ENCODE data around the gene NTNG1. TPM values are rescaled to one million over a fixed set of nuclear protein-coding genes. Genes with fewer than 3 reads are reported as not detected.
"Not testable (repeated sequence)": the region's sequence is repeated elsewhere in the genome, so short reads cannot be mapped to it uniquely, and the experiment has no call there.

NTNG1 gene
- 17.5 TPM for total RNA-seq

DNA sequence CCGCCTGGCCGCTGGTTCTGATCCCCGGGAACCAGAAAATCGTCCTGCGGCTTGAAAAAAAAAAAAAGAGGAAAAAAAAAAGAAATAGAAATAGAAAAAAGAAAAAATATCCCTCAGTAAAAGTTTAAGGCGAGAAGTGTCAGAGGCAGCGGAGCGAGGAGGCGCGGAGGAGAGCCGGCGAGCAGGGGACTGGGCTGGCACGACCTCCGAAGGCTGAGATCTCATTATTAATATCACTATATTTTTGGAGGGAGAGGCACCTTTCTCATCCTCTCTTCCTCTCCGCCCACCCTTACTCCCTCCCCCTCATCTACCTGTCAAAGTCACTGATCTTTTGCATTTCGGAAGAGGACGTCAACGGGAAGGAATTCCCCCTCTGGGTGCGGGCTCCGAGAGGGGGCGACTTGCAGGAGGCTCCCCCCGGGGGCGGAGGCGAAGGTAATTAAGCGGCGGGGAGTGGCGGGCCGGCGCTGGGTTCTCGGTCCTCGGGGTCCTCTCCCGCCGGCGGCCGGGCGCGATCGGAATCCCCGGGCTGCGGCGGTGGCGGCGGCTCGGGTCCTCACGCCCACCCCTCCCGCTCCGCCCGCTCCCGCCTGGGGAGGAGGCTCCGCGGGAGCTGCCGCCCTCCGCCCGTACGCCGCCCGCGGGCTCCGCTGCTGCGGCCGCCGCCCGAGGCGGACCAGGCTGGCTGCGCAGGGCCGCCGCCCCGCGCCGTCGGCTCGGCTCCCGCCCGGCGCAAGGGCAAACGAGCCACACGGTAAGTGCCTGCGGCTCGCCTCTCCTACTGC is at the start of gene NTNG1:
NTNG1 (plus strand) TSS at position 337 of the 788 bp plus-strand sequence.
- FAIRE-seq, result no peak
- peak; percentile 18 to 29 for DNase-seq (ENCODE audit: low spot score in 2 of 2)

DNA sequence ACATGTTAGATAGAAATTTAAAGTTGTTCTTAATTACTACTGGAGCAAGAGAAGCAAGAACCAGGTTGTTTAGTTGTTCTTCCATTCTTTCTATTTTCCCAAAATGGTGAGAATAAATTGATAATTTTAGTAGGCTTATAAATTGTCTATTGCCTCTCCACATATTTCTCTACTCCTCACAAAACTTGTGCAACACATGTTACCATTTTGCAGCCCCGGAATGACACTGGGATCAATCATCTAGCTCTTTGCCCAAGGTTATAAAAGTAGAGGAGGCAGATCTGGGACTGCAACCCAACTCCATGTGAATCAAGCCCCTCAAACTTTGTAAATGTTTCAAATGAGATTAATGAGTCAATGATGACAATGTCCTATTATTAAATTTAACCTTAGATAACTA is 49.4 kb upstream of the NTNG1 start:
- no peak for FAIRE-seq
- DNase-seq (ENCODE audit: low spot score in 2 of 2), result no peak

DNA sequence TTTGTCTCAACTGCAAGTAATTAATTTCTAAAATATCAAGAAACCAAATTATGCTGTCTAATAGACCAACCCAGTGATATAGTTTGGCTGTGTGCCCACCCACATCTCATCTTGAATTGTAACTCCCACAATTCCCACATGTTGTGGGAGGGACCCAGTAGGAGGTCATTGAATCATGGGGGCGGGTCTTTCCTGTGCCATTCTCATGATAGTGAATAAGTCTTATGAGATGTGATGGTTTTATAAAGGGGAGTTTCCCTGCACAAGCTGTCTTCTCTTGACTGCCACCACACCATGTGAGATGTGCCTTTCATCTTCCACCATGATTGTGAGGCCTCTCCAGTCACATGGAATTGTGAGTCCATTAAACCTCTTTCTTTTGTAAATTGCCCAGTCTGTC is 47.4 kb upstream of the NTNG1 start:
- not testable (repeated sequence) for FAIRE-seq; DNase-seq (ENCODE audit: low spot score in 2 of 2)

DNA sequence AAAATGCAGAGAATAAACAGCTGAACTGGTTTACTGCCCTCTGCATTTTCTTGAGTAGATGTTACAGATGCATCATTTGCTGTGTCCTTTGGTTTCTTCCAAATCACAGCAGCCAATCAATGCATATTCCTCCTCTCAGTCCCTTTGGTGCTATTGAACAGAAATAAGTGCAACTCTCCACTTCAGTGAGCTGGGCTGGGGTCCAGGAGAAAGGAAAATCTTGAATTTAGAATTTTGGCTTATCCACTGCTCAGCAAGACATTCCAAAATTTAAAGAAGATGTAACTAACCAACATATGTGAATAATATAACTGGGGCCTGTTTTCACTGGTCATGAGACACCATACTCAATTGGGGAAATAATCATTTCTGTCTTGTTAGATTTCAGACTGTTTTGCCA is 45.2 kb upstream of the NTNG1 start:
- DNase-seq (ENCODE audit: low spot score in 2 of 2) (no peak), FAIRE-seq (no peak)

DNA sequence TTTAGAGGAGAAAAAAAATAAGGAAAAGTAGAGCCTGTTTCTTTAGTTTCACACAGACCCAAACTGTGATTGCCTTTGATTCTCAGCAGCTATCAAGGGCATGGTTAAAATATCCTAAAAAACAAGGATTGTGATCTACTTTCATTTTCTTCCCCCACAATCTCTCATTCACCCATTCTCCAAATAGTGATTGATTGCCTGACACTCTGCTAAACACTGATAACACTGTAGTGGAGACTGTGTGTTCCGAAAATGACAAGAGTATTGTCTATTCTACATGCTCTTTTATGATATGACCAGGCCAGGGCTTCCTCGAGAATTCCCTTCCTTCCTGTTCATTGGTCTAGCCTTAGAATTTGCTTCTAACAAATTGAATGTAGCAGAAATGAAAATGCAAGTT is 44.1 kb upstream of the NTNG1 start:
- DNase-seq (ENCODE audit: low spot score in 2 of 2), result no peak
- FAIRE-seq, result no peak

DNA sequence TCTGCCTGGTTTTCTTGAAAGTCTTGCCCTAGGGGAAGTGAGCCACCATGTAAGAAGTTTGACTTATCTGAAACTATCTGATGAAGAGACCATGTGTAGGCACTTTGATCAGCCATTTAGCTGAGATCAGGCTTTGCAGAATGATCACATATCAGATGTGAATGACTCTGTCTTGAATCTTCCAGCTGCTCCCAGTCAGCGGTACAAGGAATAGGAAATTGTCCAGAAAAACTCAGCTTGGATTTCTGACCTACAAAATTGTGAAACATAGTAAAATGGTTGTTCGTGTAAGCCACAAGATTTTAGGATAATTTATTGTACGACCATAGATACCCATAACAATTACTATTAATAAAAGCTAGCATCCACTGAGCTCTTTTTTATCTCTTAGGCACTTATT is 41.9 kb upstream of the NTNG1 start:
- FAIRE-seq (no peak), DNase-seq (ENCODE audit: low spot score in 2 of 2) (no peak)

DNA sequence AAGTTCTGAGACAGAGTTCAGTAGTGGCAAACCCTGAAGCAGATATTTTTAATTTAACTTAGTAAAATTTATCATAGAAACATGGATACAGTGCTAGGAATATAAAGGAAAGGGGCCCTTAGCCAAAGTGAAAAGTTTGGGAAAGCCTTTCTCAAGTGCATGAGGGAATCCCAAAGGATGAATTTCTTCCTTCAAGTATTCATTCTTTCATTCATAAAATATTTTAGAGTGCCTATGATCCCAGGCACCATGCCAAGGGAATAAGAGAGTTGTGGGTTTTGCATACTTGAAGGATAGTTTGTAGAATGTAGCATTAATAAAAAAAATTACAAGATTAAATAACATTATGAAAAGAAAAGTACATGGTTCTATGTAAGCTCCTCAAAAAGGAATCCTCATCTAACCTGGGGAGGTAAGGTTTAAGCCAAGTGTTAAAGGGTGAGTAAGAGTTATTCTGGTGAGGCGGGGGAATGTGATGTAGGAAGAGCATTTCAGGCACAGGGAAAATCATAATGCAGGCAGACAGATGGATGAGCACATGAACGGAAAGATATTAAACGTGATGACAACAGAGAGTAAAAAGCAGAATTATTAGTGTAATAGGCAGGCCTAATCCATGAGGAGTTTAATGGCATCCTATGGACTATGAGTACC is 40.4 kb upstream of the NTNG1 start:
- no peak for FAIRE-seq
- DNase-seq (ENCODE audit: low spot score in 2 of 2), result no peak

DNA sequence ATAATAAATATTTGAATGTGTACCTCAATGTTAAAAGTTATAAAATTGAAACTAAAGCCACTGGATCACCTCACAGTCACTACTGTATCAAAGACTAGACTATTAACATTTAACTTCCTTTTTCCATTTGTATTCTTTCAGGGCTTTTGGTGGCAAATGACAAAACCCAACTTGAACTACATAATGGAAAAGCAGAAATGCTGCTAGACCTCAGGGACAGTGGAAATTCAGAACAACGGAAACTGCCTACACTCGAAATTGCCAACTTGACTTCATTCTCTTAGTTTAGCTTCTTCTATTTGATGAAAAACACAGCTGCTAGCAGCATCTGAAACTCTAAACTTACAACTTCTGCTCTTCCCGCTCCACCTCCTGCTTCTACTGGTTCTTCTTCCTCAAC is 34.9 kb upstream of the NTNG1 start:
- DNase-seq (ENCODE audit: low spot score in 2 of 2), result no peak
- FAIRE-seq, result no peak

DNA sequence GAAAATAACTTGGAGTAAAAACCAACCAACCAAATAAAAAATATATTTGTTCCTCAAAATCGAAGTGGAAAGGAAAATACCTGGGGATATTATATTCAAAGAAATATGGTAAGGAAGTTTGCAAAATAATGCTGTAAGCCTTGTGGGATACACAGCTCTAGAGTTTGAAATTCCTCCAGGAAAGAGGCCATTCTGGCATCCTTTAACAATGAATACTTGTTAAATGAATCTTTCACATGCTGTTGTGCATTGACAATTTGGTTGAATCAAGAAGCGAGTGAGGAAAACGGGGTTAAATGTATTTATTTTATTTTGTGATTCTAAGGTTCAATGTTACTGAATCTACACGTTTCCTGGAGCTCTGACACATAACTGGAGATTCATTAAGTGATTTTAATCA is 30.5 kb upstream of the NTNG1 start:
- FAIRE-seq (no peak), DNase-seq (ENCODE audit: low spot score in 2 of 2) (no peak)

DNA sequence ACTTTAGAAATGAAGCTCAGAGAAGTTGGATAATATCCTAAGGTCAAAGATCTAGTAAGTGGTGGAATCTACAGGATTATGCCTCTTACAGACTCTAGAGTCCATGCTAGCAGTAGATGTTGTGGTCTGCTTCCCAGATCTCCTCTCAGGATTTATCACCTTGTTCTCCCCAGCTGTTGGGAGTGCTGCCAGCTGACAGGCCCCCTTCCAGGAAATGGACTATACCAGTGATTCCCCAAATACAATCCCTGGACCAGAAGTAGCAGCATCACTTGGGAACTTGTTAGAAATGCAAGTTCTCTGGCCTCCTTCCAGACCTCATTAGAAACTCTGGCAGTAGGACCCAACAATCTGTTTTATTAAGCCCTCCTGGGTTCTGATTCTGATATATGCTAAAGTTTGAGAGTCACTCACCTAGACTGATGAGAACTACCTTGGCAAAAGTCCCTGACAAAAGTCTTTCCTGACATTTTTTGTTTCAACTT is 24.5 kb upstream of the NTNG1 start:
- no peak for FAIRE-seq

DNA sequence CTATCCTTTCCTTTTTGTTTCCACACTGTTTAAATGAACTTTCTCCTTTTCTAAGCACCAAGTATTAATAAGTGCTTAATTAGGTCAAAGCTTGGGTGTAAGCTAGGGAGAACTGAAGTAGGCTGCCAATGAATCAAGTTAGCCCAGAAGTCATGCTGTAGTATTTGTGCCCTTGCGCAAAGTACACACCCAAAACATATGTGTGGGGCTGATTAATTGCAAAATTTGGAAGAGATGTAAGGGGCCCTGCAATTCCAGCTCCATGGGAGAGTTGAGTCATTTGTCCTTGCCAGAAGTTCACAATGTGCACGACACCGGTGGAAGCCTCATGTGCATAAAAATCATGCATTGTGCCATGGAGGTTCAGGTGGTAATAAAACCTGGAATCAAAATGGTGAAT is 18.6 kb upstream of the NTNG1 start:
- FAIRE-seq (no peak), DNase-seq (ENCODE audit: low spot score in 2 of 2) (no peak)

More for the DNA sequence above, 24.5 kb upstream of the NTNG1 start:
- DNase-seq (ENCODE audit: low spot score in 2 of 2), result no peak

DNA sequence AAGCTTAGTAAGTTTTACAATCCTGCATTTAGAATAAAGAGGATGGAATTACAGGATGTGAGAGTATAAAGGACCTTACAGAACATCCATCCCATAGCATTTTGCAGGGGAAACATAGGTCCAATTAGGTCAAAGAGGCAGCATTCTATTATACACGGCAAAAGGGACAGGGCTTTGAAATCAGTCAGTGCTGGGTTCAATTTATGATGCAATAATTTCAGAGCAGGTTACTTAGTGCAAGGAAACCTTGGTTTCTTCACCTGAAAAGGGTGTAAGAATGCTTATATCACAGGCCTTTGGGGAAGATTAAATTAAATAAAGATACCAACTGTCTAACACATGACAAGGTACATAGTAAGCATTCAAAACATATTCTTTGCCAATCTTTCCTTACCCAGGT is 17.1 kb upstream of the NTNG1 start:
- FAIRE-seq, result no peak
- no peak for DNase-seq (ENCODE audit: low spot score in 2 of 2)

DNA sequence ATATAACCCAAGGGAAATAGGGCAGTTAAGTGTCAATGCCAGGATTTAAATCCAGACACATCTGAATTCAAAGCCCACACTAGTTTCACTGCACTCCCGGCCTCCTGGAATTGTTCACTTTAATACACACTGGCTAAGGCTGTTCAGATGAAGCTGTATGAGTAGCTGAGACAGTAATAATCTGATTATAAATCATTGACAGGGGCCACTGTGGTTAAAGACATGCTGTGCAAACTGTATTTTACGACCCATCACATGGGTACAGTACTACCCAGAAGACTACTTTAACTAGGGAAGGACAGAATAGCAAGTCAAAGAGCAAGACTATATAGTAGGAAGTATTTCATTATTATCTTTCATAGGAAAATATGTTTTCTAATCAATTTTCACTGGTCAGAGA is 16.1 kb upstream of the NTNG1 start:
- DNase-seq (ENCODE audit: low spot score in 2 of 2), result no peak
- FAIRE-seq, result no peak

DNA sequence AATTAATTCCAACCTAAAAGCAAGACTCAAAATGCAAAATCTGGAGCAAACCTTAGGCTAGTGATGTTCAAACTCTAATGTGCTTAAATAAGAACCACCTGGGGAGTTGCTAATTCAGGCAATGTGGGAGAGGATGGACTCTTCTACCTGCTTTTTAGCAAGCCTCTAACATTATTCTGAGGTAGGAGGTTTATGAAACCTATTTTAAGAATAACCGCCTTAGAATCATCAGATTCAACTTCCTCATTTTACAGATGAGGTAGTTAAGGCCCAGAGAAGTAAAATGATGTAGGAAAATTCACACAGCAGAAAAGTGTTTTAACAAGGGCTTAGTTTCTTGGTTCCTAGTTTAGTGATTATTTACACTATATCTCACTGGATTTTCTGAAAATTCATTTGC is 8.6 kb upstream of the NTNG1 start:
- no peak for FAIRE-seq
- no peak for DNase-seq (ENCODE audit: low spot score in 2 of 2)

DNA sequence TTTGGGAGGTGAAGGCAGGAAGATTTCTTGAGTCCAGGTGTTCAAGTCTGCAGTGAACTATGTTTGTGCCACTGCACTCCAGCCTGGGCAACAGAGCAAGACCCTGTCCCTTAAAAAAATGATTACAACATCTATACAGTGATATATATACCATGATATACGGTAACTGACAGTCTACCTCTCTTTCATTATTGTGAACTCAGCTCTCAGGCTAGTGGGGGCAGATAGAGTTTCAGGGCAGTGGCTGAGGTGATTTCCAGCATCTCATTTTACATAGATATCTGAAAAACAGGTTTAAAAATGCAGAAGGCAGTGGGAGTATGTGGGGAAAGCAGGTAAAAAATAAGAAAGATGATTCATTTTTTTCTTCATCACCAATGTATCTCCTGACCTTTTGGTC is 8.1 kb upstream of the NTNG1 start:
- no peak for DNase-seq (ENCODE audit: low spot score in 2 of 2)
- FAIRE-seq, result no peak

DNA sequence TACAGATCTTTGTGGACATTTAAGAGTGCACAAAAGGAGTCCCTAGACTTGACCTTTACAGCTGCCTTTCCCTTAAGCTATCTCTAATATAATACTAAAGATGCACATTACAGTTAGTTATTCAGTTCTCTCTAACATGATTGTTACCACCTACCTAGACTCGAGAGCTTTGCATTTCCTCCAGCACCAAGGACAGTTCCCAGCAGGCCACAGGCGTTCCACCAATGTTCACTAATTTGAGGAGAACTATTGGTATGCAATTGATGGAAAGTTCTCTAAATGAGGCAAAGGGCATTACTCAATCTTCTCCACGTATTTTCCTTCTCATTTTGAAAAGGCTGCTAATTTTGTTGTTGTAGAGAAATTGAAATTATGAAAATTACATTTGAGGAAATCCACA is 5.4 kb upstream of the NTNG1 start:
- FAIRE-seq (no peak), DNase-seq (ENCODE audit: low spot score in 2 of 2) (no peak)

DNA sequence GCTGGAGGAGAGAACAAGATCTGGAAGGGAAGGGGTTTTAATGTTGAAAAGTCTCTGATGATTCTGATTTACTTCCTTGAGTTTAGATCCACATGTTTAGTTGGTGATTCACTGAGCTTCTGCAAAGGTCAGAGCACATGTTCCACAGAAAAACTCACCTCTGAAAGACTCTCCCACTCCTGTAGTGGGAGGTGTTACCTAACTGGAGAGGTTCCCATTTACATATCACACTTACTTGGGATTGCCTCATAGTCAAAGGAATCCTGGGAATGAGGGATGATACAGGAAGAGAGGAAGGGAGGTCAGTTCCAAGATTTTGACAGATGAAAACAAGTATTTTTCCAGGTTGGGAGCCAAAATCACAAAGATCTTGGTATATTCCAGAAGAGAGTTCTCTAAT is 2.7 kb upstream of the NTNG1 start:
- no peak for DNase-seq (ENCODE audit: low spot score in 2 of 2)
- no peak for FAIRE-seq

DNA sequence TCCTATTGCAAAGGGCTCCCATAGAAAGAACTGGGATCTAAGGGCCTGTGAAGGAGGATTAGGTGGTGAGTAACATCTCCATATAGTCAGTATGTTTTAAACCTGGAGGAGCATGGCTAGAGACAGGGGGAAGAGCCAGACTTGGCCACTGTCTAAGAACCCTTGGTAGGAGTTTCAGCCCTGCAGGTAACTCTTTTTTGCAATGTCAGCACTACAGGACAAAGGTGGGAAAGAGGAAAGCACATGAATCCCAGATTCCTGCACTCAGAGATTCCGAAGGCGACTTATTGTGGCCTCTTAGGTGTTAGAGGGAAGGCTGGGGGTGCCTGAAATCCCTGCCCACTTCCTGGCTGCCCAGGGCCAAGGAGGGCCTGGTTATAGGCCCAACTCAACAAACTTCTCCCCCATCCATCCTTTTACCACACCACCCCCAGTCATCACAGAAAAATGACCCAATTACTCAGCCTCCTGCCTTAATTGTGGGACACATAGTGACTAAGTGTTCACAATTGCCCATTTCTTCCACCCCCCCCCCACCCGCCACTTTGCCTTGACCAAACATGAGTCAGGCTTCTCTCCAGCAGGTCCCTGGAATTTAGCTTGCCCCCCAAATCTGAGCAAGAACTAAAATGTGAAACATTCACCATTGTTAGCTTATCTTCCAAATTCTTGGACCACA is 1.9 kb upstream of the NTNG1 start:
- FAIRE-seq (no peak), DNase-seq (ENCODE audit: low spot score in 2 of 2) (no peak)

DNA sequence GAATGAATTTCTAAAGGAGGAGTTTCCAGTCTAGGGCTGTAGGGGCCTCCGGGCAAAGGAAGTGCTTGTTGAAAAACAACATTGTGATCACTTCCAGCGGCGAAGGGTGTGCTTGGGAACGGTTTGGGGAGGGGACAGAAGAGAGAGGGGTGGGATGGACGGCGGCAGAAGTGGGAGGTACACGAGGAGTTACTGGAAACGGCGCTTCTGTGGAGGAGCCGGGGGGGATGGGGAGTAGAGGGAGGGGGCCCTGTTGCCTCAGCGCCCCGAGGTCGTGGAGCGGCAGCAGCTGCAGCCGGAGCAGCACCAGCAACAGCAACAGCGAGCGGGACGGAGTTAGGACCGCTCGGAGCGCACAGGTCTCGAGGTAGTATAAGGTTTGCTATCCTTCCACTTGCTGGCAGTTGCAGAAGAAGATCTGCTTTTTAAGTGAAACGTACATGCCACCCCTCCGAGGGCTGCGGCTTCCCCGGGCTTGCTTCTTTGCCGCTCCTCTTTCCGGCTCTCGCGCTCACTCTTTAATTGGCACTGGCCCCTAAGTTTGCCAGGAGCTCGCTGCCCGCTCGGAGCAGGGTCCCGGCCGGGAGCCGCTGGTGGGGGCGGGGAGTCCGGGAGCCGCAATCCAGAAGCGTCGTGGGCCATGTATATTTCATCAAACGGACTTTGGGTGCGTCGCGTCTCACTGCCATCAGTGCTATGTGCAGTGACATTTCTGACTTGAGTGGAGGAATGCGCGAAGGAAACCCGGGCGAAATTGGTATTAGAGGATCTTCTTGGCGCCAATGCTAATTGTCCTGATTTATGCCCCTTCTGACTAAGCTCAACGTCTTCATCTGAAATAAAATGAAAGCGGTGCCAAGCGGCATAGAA is 771 bp upstream of the NTNG1 start:
- FAIRE-seq (no peak), DNase-seq (ENCODE audit: low spot score in 2 of 2) (peak in 1 of 2 donors; percentile 14)

DNA sequence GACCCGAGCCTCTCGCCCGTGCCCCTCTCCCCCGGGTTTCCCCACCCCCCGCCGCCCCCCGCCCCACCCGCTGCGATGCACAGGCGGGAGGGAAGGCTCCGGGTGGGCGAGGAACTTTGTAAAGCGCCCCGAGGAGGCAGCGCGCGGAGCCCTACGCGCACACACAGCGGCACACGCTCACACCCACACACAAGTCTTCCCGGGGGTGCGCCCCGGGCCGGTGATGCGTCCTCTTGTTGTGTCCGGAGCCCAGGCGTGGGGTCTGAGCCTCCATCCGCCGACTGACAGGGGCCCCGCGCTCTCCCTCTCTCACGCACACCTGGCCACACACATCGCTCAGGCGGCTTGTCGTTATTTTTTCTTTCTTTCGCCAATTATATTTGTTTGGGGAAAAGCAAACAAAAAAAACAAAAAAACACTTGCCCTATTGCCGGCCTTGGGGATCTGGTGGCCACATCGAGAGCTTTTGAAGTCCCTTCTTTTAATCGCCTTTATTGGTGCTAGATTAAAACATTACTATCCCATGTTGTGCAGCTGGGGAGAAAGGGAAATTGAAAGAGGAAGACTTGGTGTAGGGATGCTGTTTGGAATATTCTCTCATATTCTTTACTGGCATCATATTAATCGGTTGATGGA is 770 bp downstream of the NTNG1 start:
- DNase-seq (ENCODE audit: low spot score in 2 of 2) (peak in 1 of 2 donors; percentile 6), FAIRE-seq (no peak)

Data from frontal cortex (tissue), 4 donors.